ENCODE results near the gene CAPZA1.

CAPZA1 gene

GRCh38 chr1:112619518-112620376, at the start of gene CAPZA1:
Gene CAPZA1, plus strand, starts transcription at chr1:112619832. Its CDS starts 13 bp downstream, at chr1:112619845.
- H3K36me3 ChIP-seq (ENCODE audit: control insufficient read depth in 2 of 2, insufficient read depth in 1 of 2, low read length in 2 of 2) = peaks cover 14 to 15% of the 10 kb centered on the region in 2 experiments
- H3K9me3 ChIP-seq (ENCODE audit: control insufficient read depth, insufficient read depth, low read depth, low read length) = no peaks in the 10 kb centered on the region
- ChIA-PET POLR2A (interaction anchor here (0.6 to 3.2 kb wide), 18 partner anchors 8 to 229 kb away, joined by 3 to 22 read pairs (median 4); partner anchors contain the start of genes MOV10, PPM1J and RHOC), CTCF (interaction anchor here (0.8 to 4.4 kb wide), 4 partner anchors 119 to 229 kb away, joined by 3 to 27 read pairs (median 6); no protein-coding TSS in a partner anchor)
- peak within 1 kb of the TSS; percentile 99 for H3K4me3 ChIP-seq (ENCODE audit: low read depth, low read length)
- no peaks in the 10 kb centered on the region for H3K4me1 ChIP-seq (ENCODE audit: control insufficient read depth, insufficient read depth, low read length)
- peak within 1 kb of the TSS; percentile 94 for H3K27ac ChIP-seq (ENCODE audit: extremely low read depth, low read depth, low read length)
- TF ChIP-seq ZNF777 (tag by site-specific recombination; IDR thresholded peaks at IDR 0.05; ENCODE audit: borderline replicate concordance) (no peak; the same call in 1 of the 2 replicates), ZNF354C (tag by site-specific recombination; IDR thresholded peaks at IDR 0.05; ENCODE audit: borderline replicate concordance, low read depth) (no peak), ZNF501 (tag by site-specific recombination; IDR thresholded peaks at IDR 0.05) (peak; percentile 64), ZNF311 (tag by site-specific recombination; IDR thresholded peaks at IDR 0.05; ENCODE audit: borderline replicate concordance) (no peak), ZNF416 (tag by site-specific recombination; IDR thresholded peaks at IDR 0.05) (no peak), ZNF449 (tag by site-specific recombination; IDR thresholded peaks at IDR 0.05) (peak; percentile 84), ZNF175 (tag by site-specific recombination; IDR thresholded peaks at IDR 0.05) (no peak), ZNF776 (tag by site-specific recombination; IDR thresholded peaks at IDR 0.05; ENCODE audit: borderline replicate concordance) (no peak), ZNF10 (tag by site-specific recombination; IDR thresholded peaks at IDR 0.05) (no peak), ZNF560 (tag by site-specific recombination; IDR thresholded peaks at IDR 0.05; ENCODE audit: borderline replicate concordance) (no peak), ZSCAN4 (tag by site-specific recombination; IDR thresholded peaks at IDR 0.05) (no peak), ZNF521 (tag by site-specific recombination; IDR thresholded peaks at IDR 0.05) (no peak), ZNF18 (tag by site-specific recombination; IDR thresholded peaks at IDR 0.05) (peak; percentile 45; the same call in 1 of the 2 replicates), PRDM4 (tag by site-specific recombination; IDR thresholded peaks at IDR 0.05) (0 out of 2 replicates have a peak, but pooled peaks have one; percentile 8), ZNF184 (tag by site-specific recombination; IDR thresholded peaks at IDR 0.05) (peak; percentile 50; the same call in 1 of the 2 replicates), ZNF544 (tag by site-specific recombination; IDR thresholded peaks at IDR 0.05) (no peak), ZNF830 (tag by site-specific recombination; IDR thresholded peaks at IDR 0.05; ENCODE audit: low read depth) (no peak), ZSCAN16 (tag by site-specific recombination; IDR thresholded peaks at IDR 0.05) (no peak), SP7 (tag by site-specific recombination; IDR thresholded peaks at IDR 0.05) (peak; percentile 21; the same call in 1 of the 2 replicates), KLF8 (tag by site-specific recombination; IDR thresholded peaks at IDR 0.05) (peak; percentile 51; the same call in 1 of the 2 replicates), ZBTB20 (tag by site-specific recombination; IDR thresholded peaks at IDR 0.05) (peak; percentile 58; the same call in 1 of the 2 replicates), SP3 (tag by site-specific recombination; IDR thresholded peaks at IDR 0.05) (peak; percentile 42), ZNF768 (tag by site-specific recombination; IDR thresholded peaks at IDR 0.05) (no peak), KLF17 (tag by site-specific recombination; IDR thresholded peaks at IDR 0.05) (peak; percentile 19; the same call in 1 of the 2 replicates), ZNF302 (tag by site-specific recombination; IDR thresholded peaks at IDR 0.05; ENCODE audit: low read depth) (no peak), ZBTB1 (tag by site-specific recombination; IDR thresholded peaks at IDR 0.05) (no peak), ZNF510 (tag by site-specific recombination; IDR thresholded peaks at IDR 0.05; ENCODE audit: insufficient replicate concordance) (no peak), ZNF843 (tag by site-specific recombination; IDR thresholded peaks at IDR 0.05) (0 out of 2 replicates have a peak, but pooled peaks have one; percentile 13), MEIS1 (CRISPR knock-in tag; IDR thresholded peaks at IDR 0.05; ENCODE audit: borderline replicate concordance) (no peak), ZNF202 (tag by site-specific recombination; IDR thresholded peaks at IDR 0.05; ENCODE audit: borderline replicate concordance) (no peak)

Data from HEK293 (cell line).